GM12878 (cell line): Measurements from ENCODE around the gene TOX2. TPM values are rescaled to one million over a fixed set of nuclear protein-coding genes. Genes with fewer than 3 reads are reported as not detected.

Experiments used
- CHD2 ChIP-seq: IDR thresholded peaks from 2 replicates; pipeline ENCODE4 v1.6.1; 2011; ENCODE audit warnings: low read depth, low read length, improper control_type of control experiment, borderline replicate concordance
- DPF2 ChIP-seq: fragments of 450-650 bp; IDR thresholded peaks from 2 replicates; pipeline ENCODE4 v1.6.1; 2017; ENCODE audit warnings: mild to moderate bottlenecking
- E4F1 ChIP-seq: fragments of 450-650 bp; IDR thresholded peaks from 2 replicates; pipeline ENCODE4 v1.6.1; 2018; ENCODE audit warnings: borderline replicate concordance, mild to moderate bottlenecking; ENCODE audit not compliant: partially characterized antibody
- ETV6 ChIP-seq, 2 experiments: fragments of 450-650 bp in 1 of 2; IDR thresholded peaks in 1 of 2; conservative IDR thresholded peaks in 1 of 2; 2 replicates each; pipeline ENCODE4 v1.6.1; 2014; ENCODE audit warnings: antibody characterized with exemption in 1 of 2, borderline replicate concordance in 1 of 2, low read depth in 1 of 2, mild to moderate bottlenecking in 1 of 2, moderate library complexity in 1 of 2
- EZH2 ChIP-seq: IDR thresholded peaks from 2 replicates; pipeline ENCODE4 v1.6.1; 2012; ENCODE audit warnings: low read depth, mild to moderate bottlenecking, control low read depth, inconsistent platforms, low read length, borderline replicate concordance; ENCODE audit not compliant: control insufficient read depth
- FOS ChIP-seq: IDR thresholded peaks from 3 replicates; pipeline ENCODE4 v1.6.1; 2011; ENCODE audit warnings: borderline replicate concordance; ENCODE audit not compliant: insufficient read length; ENCODE audit errors: extremely low read depth
- HDAC2 ChIP-seq: fragments of 200-600 bp; sonication (generic); IDR thresholded peaks from 2 replicates; pipeline ENCODE4 v1.6.1; 2017
- KLF5 ChIP-seq: fragments of 450-650 bp; IDR thresholded peaks from 2 replicates; pipeline ENCODE4 v1.6.1; 2014; ENCODE audit warnings: mild to moderate bottlenecking; ENCODE audit not compliant: partially characterized antibody
- MAX ChIP-seq: IDR thresholded peaks from 2 replicates; pipeline ENCODE4 v1.6.1; 2012; ENCODE audit warnings: low read depth, low read length, improper control_type of control experiment
- MLLT1 ChIP-seq: fragments of 450-650 bp; IDR thresholded peaks from 2 replicates; pipeline ENCODE4 v1.6.1; 2016; ENCODE audit warnings: mild to moderate bottlenecking
- NR2C2 ChIP-seq: IDR thresholded peaks from 2 replicates; pipeline ENCODE4 v1.6.1; 2011; ENCODE audit warnings: borderline replicate concordance, low read depth; ENCODE audit not compliant: control insufficient read depth, insufficient read length
- REST ChIP-seq: IDR thresholded peaks from 2 replicates; pipeline ENCODE4 v1.6.1; 2012; ENCODE audit warnings: mild to moderate bottlenecking, low read depth, low read length
- RUNX3 ChIP-seq: IDR thresholded peaks from 2 replicates; pipeline ENCODE4 v1.6.1; 2012; ENCODE audit warnings: low read length, inconsistent platforms
- SMARCA5 ChIP-seq: fragments of 450-650 bp; IDR thresholded peaks from 2 replicates; pipeline ENCODE4 v1.6.1; 2017; ENCODE audit warnings: mild to moderate bottlenecking
- SRF ChIP-seq, 2 experiments: IDR thresholded peaks; 2 replicates each; pipeline ENCODE4 v1.6.1; 2011; ENCODE audit warnings: low read depth in 2 of 2, low read length in 2 of 2, mild to moderate bottlenecking in 1 of 2, moderate library complexity in 1 of 2
- STAT3 ChIP-seq: IDR thresholded peaks from 2 replicates; pipeline ENCODE4 v1.6.1; 2011; ENCODE audit warnings: low read depth, low read length, improper control_type of control experiment
- SUZ12 ChIP-seq: fragments of 200-600 bp; sonication (generic); IDR thresholded peaks from one replicate; pipeline ENCODE4 v1.6.1; 2018; ENCODE audit warnings: antibody characterized with exemption, mild to moderate bottlenecking; ENCODE audit not compliant: unreplicated experiment
- TARDBP ChIP-seq: IDR thresholded peaks from 2 replicates; pipeline ENCODE4 v1.6.1; 2016; ENCODE audit warnings: borderline replicate concordance
- TCF12 ChIP-seq: IDR thresholded peaks from 2 replicates; pipeline ENCODE4 v1.6.1; 2011; ENCODE audit warnings: low read depth, mild to moderate bottlenecking, low read length
- YBX1 ChIP-seq: fragments of 450-650 bp; IDR thresholded peaks from 2 replicates; pipeline ENCODE4 v1.6.1; 2016; ENCODE audit warnings: antibody characterized with exemption
- YY1 ChIP-seq: IDR thresholded peaks from 2 replicates; pipeline ENCODE4 v1.6.1; 2011; ENCODE audit warnings: low read depth, mild to moderate bottlenecking, low read length
- polyA plus RNA-seq, 11 experiments: library from polyadenylated mRNA; depleted of rRNA in 4 of 11; unstranded in 6 of 11; stranded (reverse) in 5 of 11; fragments of >200 nt; fragmentation: Nextera tagmentation in 4 of 11; fragmentation: Illumina TruSeq in 1 of 11; extraction: Ambion mirVana in 4 of 11; extraction: Trizol in 1 of 11; gene quantifications; 1 replicate in 1 of 11; 2 replicates in 10 of 11; pipeline versions ENCODE4 v1.2.1 to v1.2.3, GENCODE V29; 2011 to 2016; ENCODE audit warnings: inconsistent platforms in 2 of 11, missing spikeins in 2 of 11, low read depth in 1 of 11
- total RNA-seq, 4 experiments: library from RNA; depleted of rRNA in 3 of 4; stranded (reverse); fragments of >200 nt in 3 of 4; fragmentation: Illumina TruSeq in 1 of 4; extraction: Trizol in 1 of 4; gene quantifications; 2 replicates each; pipeline versions ENCODE4 v1.2.1 to v1.2.3, GENCODE V29; 2013 to 2021

Gene TOX2
- total and polyA plus RNA-seq, 10 of the 15 experiments (the other 5 are each of a cell fraction or from before 2014, with no cell fraction given): 2.6 to 40.5 (median 7.9) TPM

- no peak for TF ChIP-seq YY1
- TF ChIP-seq EZH2: no peak
- 0 out of 4 replicates have a peak, but pooled peaks of 1 of the 2 experiments have one; percentile 27 for TF ChIP-seq ETV6 (conservative IDR thresholded peaks at IDR 0.05 in 1 of 2, IDR thresholded peaks at IDR 0.05 in 1 of 2; ENCODE audit: borderline replicate concordance in 1 of 2, low read depth in 1 of 2)
- TF ChIP-seq RUNX3: peak; percentile 96
- TF ChIP-seq SMARCA5: 0 out of 2 replicates have a peak, but pooled peaks have one; percentile 31
- TF ChIP-seq KLF5: no peak
- TF ChIP-seq YBX1: no peak
- TF ChIP-seq NR2C2: no peak
- no peak for TF ChIP-seq HDAC2
- peak; percentile 22; the same call in 1 of the 2 replicates for TF ChIP-seq TCF12
- TF ChIP-seq TARDBP: no peak; the same call in 1 of the 2 replicates
- peak; percentile 64; the same call in 1 of the 2 replicates for TF ChIP-seq MLLT1
- no peak for TF ChIP-seq E4F1
- TF ChIP-seq STAT3: no peak
- TF ChIP-seq MAX: no peak
- TF ChIP-seq SUZ12: no peak
- no peak for TF ChIP-seq FOS
- 0 out of 2 replicates have a peak, but pooled peaks have one; percentile 65 for TF ChIP-seq CHD2
- TF ChIP-seq SRF (IDR thresholded peaks at IDR 0.05; ENCODE audit: low read depth in 2 of 2, low read length in 2 of 2): no peak
- no peak for TF ChIP-seq REST
- TF ChIP-seq DPF2: peak; percentile 50
These were observed 35.3 kb downstream of the TOX2 start (continued) for GRCh38 chr20:43949741-43950618.
